ENCODE results near the gene METAP1D.
A peak's percentile ranks its signal among the peaks of the same experiment; 100 is the strongest.

METAP1D gene

GRCh38 chr2:172082105-172082943 is 82.6 kb downstream of the METAP1D start:
- no peak for DNase-seq

DNA sequence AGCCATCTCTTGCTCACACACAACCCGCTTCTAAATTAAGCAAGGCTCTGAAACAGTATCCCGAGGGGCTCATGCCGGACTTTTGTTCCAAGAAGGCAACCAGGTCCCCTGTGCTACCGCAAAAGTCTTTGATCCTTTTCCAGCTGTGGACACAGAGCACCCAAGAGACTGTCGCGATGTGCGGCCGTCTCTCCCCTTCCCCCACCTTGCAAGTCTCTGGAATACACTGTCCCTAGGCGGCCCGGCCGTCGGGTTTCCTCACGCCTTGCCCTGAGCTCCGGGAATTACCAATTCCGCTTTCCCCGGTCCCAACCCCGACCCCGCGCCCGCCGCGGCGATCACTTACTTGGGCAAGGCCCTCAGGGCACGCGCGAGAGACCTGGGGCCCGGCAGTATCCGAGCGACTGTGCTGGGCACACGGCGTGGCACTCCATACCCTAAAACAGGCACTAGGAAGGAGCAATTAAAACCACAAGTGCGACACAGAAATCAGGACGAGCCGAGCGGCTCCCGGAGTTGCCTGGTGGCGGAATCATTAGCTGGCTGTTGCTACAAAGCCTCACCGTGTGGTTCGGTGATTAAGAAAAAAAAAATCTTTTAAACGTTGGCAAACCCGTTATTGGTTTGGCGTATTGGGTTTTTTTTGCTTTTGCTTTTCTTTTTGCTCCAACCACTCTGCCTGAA is 83.3 kb downstream of the METAP1D start:
- DNase-seq, result no peak

GRCh38 chr2:172083628-172084394 is 84.1 kb downstream of the METAP1D start:
- DNase-seq, result no peak

DNA sequence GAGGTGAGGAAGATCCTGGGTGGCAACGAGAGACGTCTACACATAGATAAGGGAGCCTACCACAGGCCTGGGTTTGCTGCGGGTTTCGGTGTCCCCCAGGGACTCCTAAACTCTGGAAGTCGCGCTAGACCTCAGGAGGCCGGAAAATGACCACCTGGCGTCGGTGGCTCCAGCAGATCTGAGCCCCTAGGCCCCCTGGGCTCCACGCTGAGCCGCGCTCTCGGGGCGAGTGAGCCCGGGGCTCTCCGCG is 84.6 kb downstream of the METAP1D start:
- DNase-seq, result no peak

GRCh38 chr2:172084645-172085459 is 85.1 kb downstream of the METAP1D start:
- peak; percentile 77 for DNase-seq

DNA sequence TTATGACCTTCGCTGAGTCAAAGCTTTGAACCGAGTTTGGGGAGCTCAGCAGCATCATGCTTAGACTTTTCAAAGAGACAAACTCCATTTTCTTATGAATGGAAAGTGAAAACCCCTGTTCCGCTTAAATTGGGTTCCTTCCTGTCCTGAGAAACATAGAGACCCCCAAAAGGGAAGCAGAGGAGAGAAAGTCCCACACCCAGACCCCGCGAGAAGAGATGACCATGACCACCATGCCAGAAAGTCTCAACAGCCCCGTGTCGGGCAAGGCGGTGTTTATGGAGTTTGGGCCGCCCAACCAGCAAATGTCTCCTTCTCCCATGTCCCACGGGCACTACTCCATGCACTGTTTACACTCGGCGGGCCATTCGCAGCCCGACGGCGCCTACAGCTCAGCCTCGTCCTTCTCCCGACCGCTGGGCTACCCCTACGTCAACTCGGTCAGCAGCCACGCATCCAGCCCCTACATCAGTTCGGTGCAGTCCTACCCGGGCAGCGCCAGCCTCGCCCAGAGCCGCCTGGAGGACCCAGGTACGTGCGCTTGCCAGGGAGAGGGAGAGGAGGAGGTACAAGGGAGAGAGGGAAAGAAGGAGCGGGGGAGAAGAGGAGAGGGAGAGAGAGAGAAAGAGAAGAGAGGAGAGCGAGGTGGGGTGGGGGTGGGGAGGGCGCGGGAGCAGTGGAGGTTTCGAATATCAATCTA is 85.9 kb downstream of the METAP1D start, which contains the start of gene DLX1:
DLX1 (plus strand) TSS at position 48 of the 700 bp plus-strand sequence; CDS start at position 219, 171 bp downstream.
- DNase-seq, result no peak

DNA sequence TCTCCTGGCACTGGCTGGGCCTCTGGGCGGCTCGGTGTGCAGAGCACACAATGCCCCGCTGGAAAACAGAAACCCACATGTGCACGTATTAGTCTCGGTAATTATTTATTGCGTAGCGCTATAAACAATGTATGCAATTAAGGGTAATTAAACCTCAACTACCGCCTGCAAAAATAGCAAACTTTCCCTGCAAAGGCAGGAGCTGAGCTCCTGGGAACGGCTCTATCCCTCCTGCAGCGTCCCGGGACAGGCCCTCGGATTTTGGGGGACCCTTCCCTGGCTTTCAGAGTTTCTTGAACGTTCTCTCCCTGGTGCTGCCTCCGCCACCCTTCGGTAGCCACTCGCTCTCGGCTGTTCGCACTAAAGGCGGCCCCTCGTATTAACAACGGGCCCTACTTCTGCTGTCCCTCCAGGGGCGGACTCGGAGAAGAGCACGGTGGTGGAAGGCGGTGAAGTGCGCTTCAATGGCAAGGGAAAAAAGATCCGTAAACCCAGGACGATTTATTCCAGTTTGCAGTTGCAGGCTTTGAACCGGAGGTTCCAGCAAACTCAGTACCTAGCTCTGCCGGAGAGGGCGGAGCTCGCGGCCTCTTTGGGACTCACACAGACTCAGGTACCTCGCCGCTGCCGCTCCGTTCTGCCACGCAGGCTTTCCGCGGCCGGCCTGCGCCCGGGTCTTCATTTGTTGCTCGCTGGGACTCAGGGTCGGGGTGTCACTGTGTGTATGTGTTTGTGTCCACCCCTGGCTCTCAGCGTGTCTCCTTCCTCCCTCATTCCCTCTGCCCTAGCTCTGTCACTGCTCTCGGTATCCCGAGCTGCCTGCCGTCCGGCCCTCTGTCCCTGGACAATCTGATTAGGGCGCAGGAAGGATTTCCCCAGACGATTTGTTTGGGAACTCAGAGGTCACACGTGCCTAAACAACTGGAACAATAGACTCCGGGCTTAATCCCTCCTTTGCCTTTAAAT is 86.8 kb downstream of the METAP1D start:
- peak; percentile 63 for DNase-seq

DNA sequence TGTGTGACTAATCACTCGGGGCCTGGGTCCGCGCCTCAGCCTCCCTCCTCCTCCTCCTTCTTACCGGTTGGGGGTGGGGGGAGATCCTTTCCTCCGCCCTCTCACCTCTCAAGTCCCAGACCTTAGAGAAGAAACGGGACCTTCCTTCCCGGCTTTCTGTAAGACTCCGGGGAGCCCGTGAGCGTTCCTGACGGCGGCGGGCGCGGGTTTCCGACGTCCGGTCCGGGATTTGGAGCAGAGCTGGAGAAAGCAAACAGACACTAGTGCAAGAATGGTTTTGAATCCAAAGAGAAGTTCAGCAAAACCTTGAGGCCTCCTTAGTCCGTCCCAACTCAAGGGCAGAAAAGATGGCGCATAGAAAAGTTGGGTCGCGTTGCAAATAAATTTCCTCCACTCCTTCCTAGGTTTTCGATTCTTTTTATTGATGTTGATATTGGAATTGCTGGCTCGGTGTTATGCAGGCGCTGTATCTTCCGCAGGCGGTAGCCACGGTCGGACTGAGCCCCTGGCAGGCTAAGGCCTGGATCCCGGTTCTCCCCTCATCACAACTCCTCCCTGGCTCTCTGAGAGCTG is 87.5 kb downstream of the METAP1D start:
- DNase-seq, result no peak

- no peak for DNase-seq
Measured at GRCh38 chr2:172087780-172088244, 88.1 kb downstream of the METAP1D start.

- DNase-seq, result no peak
Measured at GRCh38 chr2:172088245-172089004, 88.7 kb downstream of the METAP1D start.

DNA sequence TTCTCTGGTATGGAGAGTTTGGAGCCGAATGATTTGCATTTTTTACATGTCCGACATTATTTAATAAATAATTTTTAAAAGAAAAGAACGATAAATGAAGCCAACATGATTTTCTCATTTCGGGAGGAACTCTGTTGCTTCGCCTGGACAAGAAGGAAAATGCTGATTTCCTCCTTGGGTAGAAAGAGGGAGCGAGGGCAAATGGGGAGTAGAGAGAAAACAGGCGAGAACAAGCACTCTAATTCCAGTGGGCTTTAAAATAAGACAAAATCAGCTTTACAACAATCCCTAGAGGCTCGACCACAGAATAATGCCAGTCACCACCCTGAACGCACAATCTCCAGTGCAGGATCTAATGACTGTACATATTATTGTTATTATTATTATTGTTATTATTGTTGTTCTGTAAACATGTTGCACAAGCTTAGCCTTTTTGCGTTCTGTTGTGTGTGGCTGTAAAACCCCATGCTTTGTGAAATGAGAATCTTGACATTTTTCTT is 89.3 kb downstream of the METAP1D start:
- no peak for DNase-seq

DNA sequence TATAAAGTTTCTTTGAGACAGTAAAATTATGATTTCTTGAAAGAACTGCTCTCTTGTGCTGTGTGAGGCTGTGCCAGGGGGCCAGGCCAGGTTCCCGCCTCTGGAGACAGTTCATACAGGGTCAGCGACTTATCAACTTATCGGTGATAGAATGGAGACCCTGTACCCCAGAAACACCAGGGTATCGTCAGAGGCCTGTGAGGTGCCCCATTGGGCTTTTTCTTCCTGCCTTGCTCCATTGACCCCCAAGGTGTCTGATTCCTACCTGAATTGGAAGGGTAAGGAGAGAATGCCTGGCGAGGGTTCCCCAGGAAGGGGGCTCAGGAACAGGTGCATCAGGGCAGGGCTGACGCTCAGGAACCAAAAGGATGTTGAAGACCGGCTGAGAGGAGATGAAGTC is 89.9 kb downstream of the METAP1D start:
- no peak for DNase-seq

DNA sequence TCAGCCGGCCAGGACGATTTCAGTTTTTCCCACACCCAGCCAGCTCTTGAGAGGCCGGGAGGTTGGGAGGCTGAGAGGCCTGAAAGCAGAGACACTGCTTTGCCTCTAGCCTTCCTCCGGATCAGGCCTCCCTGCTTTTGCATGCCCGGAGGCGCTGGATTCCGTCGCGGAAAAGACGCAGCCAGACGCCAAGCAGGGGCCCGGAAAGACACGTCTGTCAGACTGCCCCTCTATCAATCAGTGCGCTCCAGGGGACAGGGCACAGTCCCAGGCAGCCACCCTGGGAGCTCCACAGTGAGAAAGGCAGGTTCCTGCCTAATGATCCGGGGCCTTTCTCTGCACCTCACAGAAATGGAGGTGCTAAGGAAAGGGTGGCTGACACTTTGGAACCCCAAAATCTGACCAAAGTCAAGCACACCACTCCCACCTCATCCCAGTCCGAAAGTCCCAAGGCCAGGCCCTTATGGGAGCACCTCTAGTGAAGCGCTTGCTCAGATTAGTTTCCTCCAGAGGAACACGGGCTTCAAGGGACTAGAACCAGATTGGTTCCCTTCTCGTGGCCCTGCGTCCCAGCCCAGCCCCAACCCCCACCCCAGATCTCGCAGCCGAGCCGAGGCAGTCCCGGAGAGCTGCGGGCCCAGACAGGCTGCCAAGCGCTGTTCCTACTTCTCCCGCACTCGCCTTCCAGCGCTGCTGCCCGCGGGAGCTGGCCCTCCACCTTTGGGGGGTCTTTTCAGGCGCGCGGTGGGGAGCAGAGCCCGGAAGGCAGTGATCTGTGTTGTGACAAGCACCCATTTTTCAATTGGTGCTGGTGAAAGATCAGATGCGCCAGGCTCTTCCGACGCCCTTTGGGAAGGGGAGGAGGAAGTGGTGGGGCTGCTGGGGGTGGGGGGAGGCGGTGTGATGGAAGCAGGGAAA is 90.5 kb downstream of the METAP1D start:
- DNase-seq, result no peak

DNA sequence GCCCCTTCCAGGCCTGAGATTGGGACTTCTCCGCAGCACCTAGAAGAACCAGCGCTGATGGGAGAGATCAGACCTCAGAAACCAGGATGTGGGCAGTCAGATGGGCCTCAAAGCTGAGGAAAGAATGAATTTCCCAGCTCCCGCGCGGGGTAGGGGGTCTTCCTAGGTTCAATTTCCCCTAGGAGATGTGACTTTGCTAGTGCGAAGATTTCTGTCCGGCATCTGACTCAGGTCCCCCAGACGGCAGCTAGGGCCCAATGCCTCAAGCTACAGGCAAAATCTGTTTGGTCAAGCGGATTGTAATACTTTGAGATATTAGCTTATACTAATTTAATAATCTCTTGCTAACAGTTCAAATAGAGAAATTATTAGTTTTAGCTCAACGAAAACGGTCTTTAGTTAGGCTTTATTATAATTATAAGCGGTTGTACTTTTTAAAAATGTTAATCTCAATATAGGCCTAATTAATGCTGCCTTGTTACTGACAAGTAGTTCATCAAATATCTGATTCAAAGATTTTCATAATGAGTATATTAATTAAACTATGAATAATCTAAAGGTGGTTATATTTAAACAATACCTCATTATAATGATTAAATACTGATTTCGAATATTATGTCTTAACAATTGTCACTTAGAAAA is 91.4 kb downstream of the METAP1D start:
- no peak for DNase-seq

DNA sequence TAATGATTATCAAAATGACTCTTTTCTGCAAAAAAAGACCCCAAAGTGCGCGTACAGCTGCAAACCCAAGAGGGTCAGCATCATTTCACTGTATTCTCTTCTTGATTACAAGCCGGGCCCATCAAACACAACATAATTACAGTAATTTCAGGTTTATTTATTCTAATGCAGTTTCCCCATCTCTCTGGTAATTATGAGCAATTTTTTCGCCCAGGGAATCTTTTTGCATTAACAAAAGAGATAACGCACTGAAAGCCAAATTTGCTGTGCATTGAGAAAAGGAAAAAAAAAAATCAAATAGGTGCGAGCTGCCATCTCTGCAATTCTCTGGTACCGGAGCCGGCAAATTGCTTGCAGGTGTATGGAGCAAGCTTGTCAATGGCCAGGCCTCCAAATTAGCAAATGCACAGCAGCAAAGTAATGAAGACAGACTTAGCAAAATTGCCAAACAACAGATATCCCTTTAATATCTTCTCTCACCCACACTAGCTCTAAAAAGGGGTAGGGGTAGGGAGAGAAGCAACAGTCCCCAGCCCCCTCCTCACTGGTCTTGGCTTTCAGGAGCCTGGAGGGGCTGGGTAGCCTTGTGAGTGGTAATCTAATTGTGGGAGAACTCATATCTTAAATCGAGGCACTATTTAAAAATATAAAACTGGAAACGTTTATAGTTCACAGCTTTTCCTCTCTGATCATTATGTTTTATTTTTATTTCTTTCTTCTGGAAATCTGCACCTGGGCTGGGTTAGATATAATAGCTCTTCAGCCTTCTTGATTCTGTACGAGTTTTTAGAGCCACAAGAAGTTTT is 92.2 kb downstream of the METAP1D start:
- DNase-seq, result no peak

DNA sequence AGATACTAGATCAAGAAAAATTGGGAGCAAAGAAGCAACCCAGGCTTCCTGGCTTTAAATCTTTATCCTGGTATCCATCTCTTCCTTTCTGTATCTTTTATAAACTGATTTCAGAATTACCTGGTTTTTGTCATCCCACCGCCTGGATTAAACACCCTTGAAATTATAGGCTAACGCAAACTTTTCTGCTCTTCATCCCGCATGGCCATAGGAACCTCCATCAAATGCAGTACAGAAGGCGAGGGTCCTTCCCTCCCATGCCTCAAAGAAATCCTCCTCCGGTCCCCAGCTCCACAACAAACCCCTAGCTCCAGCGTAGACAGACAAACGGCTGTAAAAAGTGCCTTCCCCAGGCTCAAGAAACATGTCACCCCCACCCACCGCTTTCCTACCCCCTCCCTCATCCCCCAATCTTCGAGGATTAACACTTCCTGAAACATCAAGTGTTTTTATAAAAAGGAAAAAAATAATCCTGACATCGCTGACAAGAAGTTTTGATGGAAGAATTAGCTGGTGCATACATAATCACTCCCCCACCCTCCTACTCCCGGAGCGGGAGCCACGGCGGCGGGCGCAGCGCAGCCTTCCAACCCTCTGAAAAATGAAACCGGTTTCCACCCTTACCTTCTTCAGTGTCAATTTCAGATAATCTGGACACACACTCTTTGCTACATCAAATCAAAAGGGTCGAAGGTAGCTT is 93.1 kb downstream of the METAP1D start:
- DNase-seq, result no peak

Data from activated CD4-positive, alpha-beta T cell treated with anti-CD3 and anti-CD28 coated beads, Interleukin-2, amount 50 U/mL, for 16 hours (primary cell).